Hepatocyte (in vitro differentiated cells): ENCODE measurements around the gene PRR5.

Experiments
- EZH2phosphoT487 ChIP-seq: fragments of 200-600 bp; sonication (generic); IDR thresholded peaks from one replicate; pipeline ENCODE4 v1.6.1; 2018; ENCODE audit warnings: antibody characterized with exemption, mild to moderate bottlenecking, low read depth, moderate library complexity; ENCODE audit not compliant: unreplicated experiment, severe bottlenecking
- TF ChIP-seq, protein P1 (sequence below): fragments of 200-600 bp; sonication (generic); IDR thresholded peaks from 2 replicates; pipeline ENCODE4 v1.5.1; 2016; ENCODE audit warnings: antibody characterized with exemption, mild to moderate bottlenecking; ENCODE audit not compliant: poor library complexity

GRCh38 chr22:44727709-44728108, 25.7 kb downstream of the PRR5 start:
- TF ChIP-seq, protein P1, sequence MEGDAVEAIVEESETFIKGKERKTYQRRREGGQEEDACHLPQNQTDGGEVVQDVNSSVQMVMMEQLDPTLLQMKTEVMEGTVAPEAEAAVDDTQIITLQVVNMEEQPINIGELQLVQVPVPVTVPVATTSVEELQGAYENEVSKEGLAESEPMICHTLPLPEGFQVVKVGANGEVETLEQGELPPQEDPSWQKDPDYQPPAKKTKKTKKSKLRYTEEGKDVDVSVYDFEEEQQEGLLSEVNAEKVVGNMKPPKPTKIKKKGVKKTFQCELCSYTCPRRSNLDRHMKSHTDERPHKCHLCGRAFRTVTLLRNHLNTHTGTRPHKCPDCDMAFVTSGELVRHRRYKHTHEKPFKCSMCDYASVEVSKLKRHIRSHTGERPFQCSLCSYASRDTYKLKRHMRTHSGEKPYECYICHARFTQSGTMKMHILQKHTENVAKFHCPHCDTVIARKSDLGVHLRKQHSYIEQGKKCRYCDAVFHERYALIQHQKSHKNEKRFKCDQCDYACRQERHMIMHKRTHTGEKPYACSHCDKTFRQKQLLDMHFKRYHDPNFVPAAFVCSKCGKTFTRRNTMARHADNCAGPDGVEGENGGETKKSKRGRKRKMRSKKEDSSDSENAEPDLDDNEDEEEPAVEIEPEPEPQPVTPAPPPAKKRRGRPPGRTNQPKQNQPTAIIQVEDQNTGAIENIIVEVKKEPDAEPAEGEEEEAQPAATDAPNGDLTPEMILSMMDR, result no peak
- no peak for TF ChIP-seq EZH2phosphoT487
